Measurements from ENCODE around the gene CT55. TPM values are rescaled to one million over a fixed set of nuclear protein-coding genes. Genes with fewer than 3 reads are reported as not detected.

CT55 gene
- total and polyA plus RNA-seq, 2 experiments from 2014 or later = not detected

GRCh38 chrX:135170468-135170867, 730 bp downstream of the CT55 start:
- H3K4me3 Mint-ChIP-seq = no peak overlapping the region
- no peaks in the 10 kb centered on the region for H3K36me3 ChIP-seq (ENCODE audit: insufficient read depth)
- no peak overlapping the region for H3K27ac ChIP-seq (ENCODE audit: low read depth)
- H3K36me3 Mint-ChIP-seq (ENCODE audit: low read depth) = no peaks in the 10 kb centered on the region
- no peaks in the 10 kb centered on the region for H4K20me1 ChIP-seq (replicated peaks; ENCODE audit: insufficient read depth)
- H3K4me3 ChIP-seq = no peak overlapping the region
- no peaks in the 10 kb centered on the region for H3K9me2 ChIP-seq (ENCODE audit: insufficient read depth)
- peaks cover 5% of the 10 kb centered on the region for H3K4me1 Mint-ChIP-seq
- no peaks in the 10 kb centered on the region for H3F3A ChIP-seq (replicated peaks; ENCODE audit: low read depth)
- H3K4me2 ChIP-seq = no peak overlapping the region
- ATAC-seq (no peak), DNase-seq (ENCODE audit: low spot score) (no peak)
- H2AFZ ChIP-seq = no peak overlapping the region
- H3K27ac Mint-ChIP-seq = no peak overlapping the region
- TF ChIP-seq ZNF462 (CRISPR knock-in tag; IDR thresholded peaks at IDR 0.05) (no peak), STAT1 (IDR thresholded peaks at IDR 0.05; ENCODE audit: unreplicated experiment) (no peak), NANOG (IDR thresholded peaks at IDR 0.05; ENCODE audit: borderline replicate concordance) (no peak), REST (IDR thresholded peaks at IDR 0.05; ENCODE audit: unreplicated experiment) (no peak), EZH2phosphoT487 (IDR thresholded peaks at IDR 0.05; ENCODE audit: unreplicated experiment) (no peak), ETS1 (IDR thresholded peaks at IDR 0.05) (no peak), ZNF114 (CRISPR knock-in tag; IDR thresholded peaks at IDR 0.05) (no peak), CTCF (conservative IDR thresholded peaks at IDR 0.05; ENCODE audit: low read depth in 2 of 2) (no peak), POLR2AphosphoS5 (IDR thresholded peaks at IDR 0.05; ENCODE audit: low read depth) (no peak), EZH2 (IDR thresholded peaks at IDR 0.05; ENCODE audit: low read depth, unreplicated experiment) (no peak), ZNF331 (CRISPR knock-in tag; IDR thresholded peaks at IDR 0.05; ENCODE audit: low read depth) (no peak), JUNB (IDR thresholded peaks at IDR 0.05; ENCODE audit: unreplicated experiment) (no peak), CREB1 (CRISPR knock-in tag; IDR thresholded peaks at IDR 0.05; ENCODE audit: low read depth) (no peak)
- no peaks in the 10 kb centered on the region for H3K27me3 ChIP-seq (ENCODE audit: insufficient read depth)
- no peaks in the 10 kb centered on the region for H3K79me2 ChIP-seq (replicated peaks; ENCODE audit: insufficient read depth)
- H3K27me3 Mint-ChIP-seq (ENCODE audit: insufficient read depth, low read depth, poor library complexity) = peaks cover under 1% of the 10 kb centered on the region
- no peaks in the 10 kb centered on the region for H3K9me3 Mint-ChIP-seq
- H3K4me1 ChIP-seq (ENCODE audit: insufficient read depth) = no peaks in the 10 kb centered on the region

All from GM23338 (cell line).